PC-3 (cell line): ENCODE measurements around the gene MDP1. TPM values are rescaled to one million over a fixed set of nuclear protein-coding genes. Genes with fewer than 3 reads are reported as not detected.

Source experiments
- ATAC-seq: fragments of 200-7000 bp; cut with Tn5 transposase; 2 replicates; pipeline ENCODE4 v1.9.1; 2020; ENCODE audit warnings: mild to moderate bottlenecking, moderate library complexity
- BruUV-seq: library from RNA; stranded (reverse); fragments of 400-500 nt; replicated peaks from 2 replicates; lab custom pipeline; 2021; lab: Mats Ljungman, UMichigan
- CTCF ChIA-PET: fragments of 300-600 bp; sonication (Branson Sonifier 250); formaldehyde crosslinking; loops from one replicate; lab custom pipeline; 2022; ENCODE audit warnings: antibody characterized with exemption; lab: Charles Lee
- POLR2A ChIA-PET: fragments of 300-600 bp; sonication (Branson Sonifier 250); formaldehyde crosslinking; loops from one replicate; lab custom pipeline; 2022; ENCODE audit warnings: antibody characterized with exemption; ENCODE audit not compliant: unreplicated experiment; lab: Charles Lee
- DNase-seq: peaks from one replicate; pipeline ENCODE4 v3.0.0-alpha.2; 2015
- H2AFZ ChIP-seq: fragments of 300-600 bp; sonication (generic); 2 replicates; pipeline ENCODE4 v1.6.0; 2016; ENCODE audit warnings: antibody characterized with exemption, low read length
- H3F3A ChIP-seq: fragments of 300-600 bp; sonication (generic); one replicate; pipeline ENCODE4 v1.6.0; 2017; ENCODE audit warnings: antibody characterized with exemption, low read length, control low read depth, mild to moderate bottlenecking; ENCODE audit not compliant: unreplicated experiment
- H3K27ac ChIP-seq: fragments of 300-600 bp; sonication (generic); 2 replicates; pipeline ENCODE4 v1.5.1; 2016; ENCODE audit warnings: mild to moderate bottlenecking, low read length
- H3K27me3 ChIP-seq: fragments of 300-600 bp; sonication (generic); 2 replicates; pipeline ENCODE4 v1.6.1; 2016; ENCODE audit warnings: low read length, mixed read lengths
- H3K36me3 ChIP-seq: fragments of 300-600 bp; sonication (generic); 2 replicates; pipeline ENCODE4 v1.6.1; 2016; ENCODE audit warnings: low read depth, mixed run types, low read length, mixed read lengths
- H3K4me1 ChIP-seq: fragments of 300-600 bp; sonication (generic); 2 replicates; pipeline ENCODE4 v1.5.1; 2016; ENCODE audit warnings: low read length; ENCODE audit not compliant: insufficient read depth
- H3K4me2 ChIP-seq: fragments of 300-600 bp; sonication (generic); 2 replicates; pipeline ENCODE4 v1.6.0; 2016; ENCODE audit warnings: low read length
- H3K4me3 ChIP-seq: fragments of 300-600 bp; sonication (generic); 2 replicates; pipeline ENCODE4 v1.5.1; 2016; ENCODE audit warnings: mild to moderate bottlenecking, low read length, mixed read lengths
- H3K79me2 ChIP-seq: fragments of 300-600 bp; sonication (generic); 2 replicates; pipeline ENCODE4 v1.6.1; 2017; ENCODE audit warnings: low read length, mixed read lengths
- H3K9ac ChIP-seq: fragments of 300-600 bp; sonication (generic); 2 replicates; pipeline ENCODE4 v1.6.0; 2016; ENCODE audit warnings: mild to moderate bottlenecking, low read length
- H3K9me2 ChIP-seq: fragments of 300-600 bp; sonication (generic); replicated peaks from 2 replicates; pipeline ENCODE4 v1.6.1; 2016; ENCODE audit warnings: mixed run types, low read length, mixed read lengths
- H3K9me3 ChIP-seq: fragments of 300-600 bp; sonication (generic); 2 replicates; pipeline ENCODE4 v1.6.1; 2016; ENCODE audit warnings: low read length, mixed read lengths
- H4K20me1 ChIP-seq: fragments of 300-600 bp; sonication (generic); 2 replicates; pipeline ENCODE4 v1.6.1; 2016; ENCODE audit warnings: low read length, mixed read lengths
- CTCF ChIP-seq: fragments of 300-600 bp; sonication (generic); conservative IDR thresholded peaks from 2 replicates; pipeline ENCODE4 v1.5.1; 2017; ENCODE audit warnings: antibody characterized with exemption, low read depth, mild to moderate bottlenecking, low read length
- EZH2 ChIP-seq: fragments of 300-600 bp; sonication (generic); IDR thresholded peaks from one replicate; pipeline ENCODE4 v1.6.1; 2017; ENCODE audit warnings: antibody characterized with exemption, mild to moderate bottlenecking, low read length; ENCODE audit not compliant: unreplicated experiment
- EZH2phosphoT487 ChIP-seq: fragments of 300-600 bp; sonication (generic); IDR thresholded peaks from 2 replicates; pipeline ENCODE4 v1.6.1; 2018; ENCODE audit warnings: mild to moderate bottlenecking, antibody characterized with exemption, low read length, borderline replicate concordance
- intact Hi-C: fragments of 100-400 bp; cut with micrococcal nuclease; formaldehyde crosslinking; loops from 2 replicates; pipeline ENCODE4 v1.9.0; 2023
- total RNA-seq: library from RNA; depleted of rRNA; stranded (reverse); fragments of >200 nt; gene quantifications from 2 replicates; pipeline ENCODE4 v1.2.3, GENCODE V29; 2014

The MDP1 gene
- total RNA-seq, 1 experiment from 2014 or later: 23.5 TPM

GRCh38 chr14:24207625-24208024, 8.2 kb downstream of the MDP1 start:
- Histone ChIP-seq H3K27ac (no peak overlapping the region), H3K4me1 (no peaks in the 10 kb centered on the region), H3K27me3 (no peaks in the 10 kb centered on the region), H4K20me1 (no peaks in the 10 kb centered on the region), H2AFZ (no peak overlapping the region), H3K9me3 (no peaks in the 10 kb centered on the region), H3F3A (no peaks in the 10 kb centered on the region), H3K9ac (no peak overlapping the region), H3K4me3 (no peak overlapping the region), H3K9me2 (no peaks in the 10 kb centered on the region), H3K36me3 (peaks cover 42% of the 10 kb centered on the region), H3K79me2 (peaks cover 13% of the 10 kb centered on the region; the same call in 1 of the 2 replicates), H3K4me2 (no peak overlapping the region)
- DNase-seq: no peak
- BruUV-seq: no TSS peak
- no peak for ATAC-seq
- intact Hi-C loops: no loop called here
- POLR2A ChIA-PET: no interaction called here
- TF ChIP-seq EZH2phosphoT487 (no peak), EZH2 (no peak), CTCF (no peak)
- CTCF ChIA-PET: no interaction called here

DNA sequence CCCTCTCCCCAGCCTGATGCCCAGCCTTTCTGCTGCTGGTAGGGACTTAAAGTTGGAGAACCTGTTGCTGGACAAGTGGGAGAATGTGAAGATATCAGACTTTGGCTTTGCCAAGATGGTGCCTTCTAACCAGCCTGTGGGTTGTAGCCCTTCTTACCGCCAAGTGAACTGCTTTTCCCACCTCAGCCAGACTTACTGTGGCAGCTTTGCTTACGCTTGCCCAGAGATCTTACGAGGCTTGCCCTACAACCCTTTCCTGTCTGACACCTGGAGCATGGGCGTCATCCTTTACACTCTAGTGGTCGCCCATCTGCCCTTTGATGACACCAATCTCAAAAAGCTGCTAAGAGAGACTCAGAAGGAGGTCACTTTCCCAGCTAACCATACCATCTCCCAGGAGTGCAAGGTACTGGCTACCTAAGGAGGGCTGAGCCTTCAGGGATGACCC, 8.7 kb downstream of the MDP1 start:
- ChIA-PET POLR2A (no interaction called here), CTCF (no interaction called here)
- Histone ChIP-seq H3K9me2 (no peaks in the 10 kb centered on the region), H3K4me1 (no peaks in the 10 kb centered on the region), H3K9me3 (no peaks in the 10 kb centered on the region), H3K27ac (no peak overlapping the region), H3K4me2 (no peak overlapping the region), H3K27me3 (no peaks in the 10 kb centered on the region), H2AFZ (no peak overlapping the region), H4K20me1 (no peaks in the 10 kb centered on the region), H3F3A (no peaks in the 10 kb centered on the region), H3K36me3 (peaks cover 42% of the 10 kb centered on the region), H3K9ac (no peak overlapping the region), H3K4me3 (no peak overlapping the region), H3K79me2 (peaks cover 9% of the 10 kb centered on the region; the same call in 1 of the 2 replicates)
- intact Hi-C loops: no loop called here
- TF ChIP-seq EZH2phosphoT487 (no peak), CTCF (no peak), EZH2 (no peak)
- BruUV-seq: no TSS peak
- ATAC-seq: no peak
- no peak for DNase-seq

DNA sequence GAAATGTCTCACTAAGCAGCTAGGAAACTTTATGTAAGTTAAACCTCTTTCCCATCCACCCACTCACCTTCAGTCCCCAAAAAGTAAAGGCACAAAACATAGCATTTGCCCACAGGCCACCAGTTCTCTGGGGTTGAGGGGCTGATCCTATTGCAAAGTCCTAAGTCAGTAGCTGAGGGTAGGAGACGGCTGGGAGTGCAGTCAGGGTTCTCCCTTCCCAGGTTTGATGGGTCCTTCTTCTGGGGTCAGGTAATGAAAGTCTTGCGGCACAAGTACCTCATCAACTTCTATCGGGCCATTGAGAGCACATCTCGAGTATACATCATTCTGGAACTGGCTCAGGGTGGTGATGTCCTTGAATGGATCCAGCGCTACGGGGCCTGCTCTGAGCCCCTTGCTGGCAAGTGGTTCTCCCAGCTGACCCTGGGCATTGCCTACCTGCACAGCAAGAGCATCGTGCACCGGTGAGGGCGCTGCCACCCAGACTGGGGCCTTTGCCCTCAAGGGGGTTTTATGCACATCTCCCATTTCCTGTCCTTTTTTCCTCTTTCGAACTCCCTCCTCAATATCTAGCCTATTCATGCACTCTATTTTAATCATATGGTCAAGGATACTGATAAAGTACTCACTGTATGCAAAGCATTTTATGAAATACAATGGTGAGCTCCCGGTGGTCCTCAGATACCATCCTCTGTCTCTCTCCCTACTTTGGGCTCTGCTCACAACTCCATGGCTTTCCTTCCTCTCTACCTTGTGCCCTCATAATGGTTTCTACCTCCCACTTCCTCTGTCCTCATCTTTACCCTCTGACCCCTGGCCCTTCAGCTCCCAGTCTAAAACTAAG, 9.4 kb downstream of the MDP1 start:
- ChIA-PET POLR2A (no interaction called here), CTCF (no interaction called here)
- no peak overlapping the region for H3K9ac ChIP-seq
- intact Hi-C loops: no loop called here
- no peak overlapping the region for H3K4me2 ChIP-seq
- H4K20me1 ChIP-seq: no peaks in the 10 kb centered on the region
- H3K27me3 ChIP-seq: no peaks in the 10 kb centered on the region
- no peaks in the 10 kb centered on the region for H3K9me3 ChIP-seq
- H3K79me2 ChIP-seq: peaks cover 2% of the 10 kb centered on the region; the same call in 1 of the 2 replicates
- no peak for DNase-seq
- H2AFZ ChIP-seq: no peak overlapping the region
- no peaks in the 10 kb centered on the region for H3F3A ChIP-seq
- H3K27ac ChIP-seq: no peak overlapping the region
- no TSS peak for BruUV-seq
- no peaks in the 10 kb centered on the region for H3K4me1 ChIP-seq
- H3K9me2 ChIP-seq: no peaks in the 10 kb centered on the region
- H3K4me3 ChIP-seq: no peak overlapping the region
- TF ChIP-seq CTCF (no peak), EZH2 (no peak), EZH2phosphoT487 (no peak)
- peaks cover 46% of the 10 kb centered on the region for H3K36me3 ChIP-seq
- ATAC-seq: no peak
